Keratinocyte (primary cell): ENCODE data around the gene GBP5. TPM values are rescaled to one million over a fixed set of nuclear protein-coding genes. Genes with fewer than 3 reads are reported as not detected.
"Not testable (repeated sequence)": the region's sequence is repeated elsewhere in the genome, so short reads cannot be mapped to it uniquely, and the experiment has no call there.

ENCODE experiments used
- DNase-seq: peaks from one replicate; pipeline ENCODE4 v3.0.0-alpha.2; 2011; ENCODE audit warnings: low read depth, missing footprints, low spot score
- FAIRE-seq: peaks from 2 replicates; lab custom pipeline; 2011; peaks lifted over from hg19 to GRCh38; lab: Jason Lieb, UNC
- H2AFZ ChIP-seq: 2 replicates; pipeline ENCODE4 v1.6.0; 2012; ENCODE audit warnings: low read length, control low read depth, inconsistent platforms; ENCODE audit not compliant: control insufficient read depth
- H3K27ac ChIP-seq: 2 replicates; pipeline ENCODE4 v1.5.1; 2011; ENCODE audit warnings: low read length; ENCODE audit not compliant: control insufficient read depth, insufficient read depth
- H3K27me3 ChIP-seq: 3 replicates; pipeline ENCODE4 v1.6.0; 2011; ENCODE audit warnings: low read length; ENCODE audit not compliant: control insufficient read depth, insufficient read depth; ENCODE audit errors: extremely low read depth
- H3K36me3 ChIP-seq, 2 experiments: 2 replicates in 1 of 2; 3 replicates in 1 of 2; pipeline ENCODE4 v1.5.1; 2011; ENCODE audit warnings: low read length in 2 of 2, mild to moderate bottlenecking in 1 of 2; ENCODE audit not compliant: control insufficient read depth in 2 of 2, insufficient read depth in 2 of 2; ENCODE audit errors: extremely low read depth in 1 of 2
- H3K4me1 ChIP-seq: 3 replicates; pipeline ENCODE4 v1.5.1; 2011; ENCODE audit warnings: low read length; ENCODE audit not compliant: control insufficient read depth, insufficient read depth; ENCODE audit errors: extremely low read depth
- H3K4me2 ChIP-seq: 3 replicates; pipeline ENCODE4 v1.6.0; 2011; ENCODE audit warnings: low read depth, low read length; ENCODE audit not compliant: control insufficient read depth, insufficient read depth; ENCODE audit errors: extremely low read depth
- H3K4me3 ChIP-seq, 3 experiments: fragments of 200-600 bp in 1 of 3; sonication (generic) in 1 of 3; 2 replicates in 2 of 3; 3 replicates in 1 of 3; pipeline ENCODE4 v1.5.1; 2011 to 2016; ENCODE audit warnings: low read length in 3 of 3, mild to moderate bottlenecking in 3 of 3, control low read depth in 2 of 3, inconsistent platforms in 1 of 3, low read depth in 1 of 3, mixed read lengths in 1 of 3, mixed run types in 1 of 3, moderate library complexity in 1 of 3; ENCODE audit not compliant: control insufficient read depth in 2 of 3, insufficient read depth in 2 of 3; ENCODE audit errors: extremely low read depth in 1 of 3
- H3K79me2 ChIP-seq: 2 replicates; pipeline ENCODE4 v1.6.0; 2012; ENCODE audit warnings: low read length; ENCODE audit not compliant: control insufficient read depth, insufficient read depth
- H3K9ac ChIP-seq: 3 replicates; pipeline ENCODE4 v1.6.0; 2011; ENCODE audit warnings: low read length; ENCODE audit not compliant: control insufficient read depth, insufficient read depth; ENCODE audit errors: extremely low read depth
- H3K9me1 ChIP-seq: 3 replicates; pipeline ENCODE4 v1.6.0; 2011; ENCODE audit warnings: low read length; ENCODE audit not compliant: control insufficient read depth, insufficient read depth; ENCODE audit errors: extremely low read depth
- H3K9me3 ChIP-seq: 2 replicates; pipeline ENCODE4 v1.5.1; 2012; ENCODE audit warnings: low read depth, low read length; ENCODE audit not compliant: control insufficient read depth
- H4K20me1 ChIP-seq: 3 replicates; pipeline ENCODE4 v1.6.0; 2011; ENCODE audit warnings: low read length; ENCODE audit not compliant: control insufficient read depth, insufficient read depth; ENCODE audit errors: extremely low read depth
- CTCF ChIP-seq, 3 experiments: IDR thresholded peaks in 1 of 3; conservative IDR thresholded peaks in 1 of 3; optimal IDR thresholded peaks in 1 of 3; 2 replicates in 2 of 3; 3 replicates in 1 of 3; pipeline versions ENCODE3 to v1.5.1; 2011; ENCODE audit warnings: low read length in 3 of 3, mild to moderate bottlenecking in 3 of 3, moderate library complexity in 2 of 3, control low read depth in 1 of 3, inconsistent platforms in 1 of 3; ENCODE audit not compliant: insufficient read depth in 2 of 3; ENCODE audit errors: extremely low read depth in 1 of 3
- EZH2 ChIP-seq: IDR thresholded peaks from one replicate; pipeline ENCODE4 v1.6.1; 2012; ENCODE audit warnings: inconsistent platforms, mild to moderate bottlenecking, low read length, moderate library complexity
- dilution Hi-C: fragments of 300-500 bp; cut with MboI; formaldehyde crosslinking; loops from one replicate; pipeline ENCODE4 v1.7.0; 2020; ENCODE audit warnings: low sequenced_read_pairs; ENCODE audit not compliant: extremely low pct_ligation_motif_present
- polyA plus RNA-seq, 5 experiments: library from polyadenylated mRNA; depleted of rRNA in 3 of 5; stranded (reverse) in 3 of 5; stranded (forward) in 1 of 5; unstranded in 1 of 5; fragments of >200 nt; gene quantifications; 1 replicate in 1 of 5; 2 replicates in 3 of 5; 3 replicates in 1 of 5; pipeline versions ENCODE4 v1.2.1 to v1.2.3, GENCODE V29; 2011 to 2012; ENCODE audit warnings: missing spikeins in 2 of 5, low read depth in 1 of 5, low replicate concordance in 1 of 5

GBP5 gene
- polyA plus RNA-seq, 1 donor (not counting 4 experiments of a cell fraction or from before 2014, with no cell fraction given) = 0.03 TPM

GRCh38 chr1:89302697-89303332 lies 30.2 kb upstream of the GBP5 start:
- DNase-seq (no peak), FAIRE-seq (no peak)
- Histone ChIP-seq H3K9ac (no peak overlapping the region), H3K27me3 (no peaks in the 10 kb centered on the region), H3K36me3 (no peaks in the 10 kb centered on the region), H2AFZ (no peak overlapping the region), H4K20me1 (no peaks in the 10 kb centered on the region), H3K9me3 (no peaks in the 10 kb centered on the region), H3K4me2 (no peak overlapping the region), H3K27ac (no peak overlapping the region), H3K4me3 (no peak overlapping the region), H3K79me2 (no peaks in the 10 kb centered on the region), H3K9me1 (no peaks in the 10 kb centered on the region), H3K4me1 (peaks cover 6% of the 10 kb centered on the region)
- TF ChIP-seq CTCF (optimal IDR thresholded peaks at IDR 0.05 in 1 of 3, IDR thresholded peaks at IDR 0.05 in 1 of 3, conservative IDR thresholded peaks at IDR 0.05 in 1 of 3; ENCODE audit: extremely low read depth in 1 of 3, insufficient read depth in 2 of 3, low read length in 3 of 3) (no peak), EZH2 (no peak)
- dilution Hi-C loops = no loop called here

GRCh38 chr1:89299739-89300463 lies 27.2 kb upstream of the GBP5 start:
- H3K79me2 ChIP-seq, H3K9ac ChIP-seq, H3K9me1 ChIP-seq, H3K27me3 ChIP-seq, DNase-seq, H3K27ac ChIP-seq, H3K36me3 ChIP-seq, FAIRE-seq, H2AFZ ChIP-seq, H4K20me1 ChIP-seq, dilution Hi-C loops, H3K9me3 ChIP-seq, H3K4me3 ChIP-seq, H3K4me1 ChIP-seq, H3K4me2 ChIP-seq: not testable (repeated sequence)
